Keratinocyte (primary cell): ENCODE results near the gene DPP3. TPM values are rescaled to one million over a fixed set of nuclear protein-coding genes. Genes with fewer than 3 reads are reported as not detected.
A peak's percentile ranks its signal among the peaks of the same experiment; 100 is the strongest.
"Not testable (repeated sequence)": the region's sequence is repeated elsewhere in the genome, so short reads cannot be mapped to it uniquely, and the experiment has no call there.

Experiments
- DNase-seq: peaks from one replicate; pipeline ENCODE4 v3.0.0-alpha.2; 2011; ENCODE audit warnings: low read depth, missing footprints, low spot score
- FAIRE-seq: peaks from 2 replicates; lab custom pipeline; 2011; peaks lifted over from hg19 to GRCh38; lab: Jason Lieb, UNC
- H2AFZ ChIP-seq: 2 replicates; pipeline ENCODE4 v1.6.0; 2012; ENCODE audit warnings: low read length, control low read depth, inconsistent platforms; ENCODE audit not compliant: control insufficient read depth
- H3K27ac ChIP-seq: 2 replicates; pipeline ENCODE4 v1.5.1; 2011; ENCODE audit warnings: low read length; ENCODE audit not compliant: control insufficient read depth, insufficient read depth
- H3K27me3 ChIP-seq: 3 replicates; pipeline ENCODE4 v1.6.0; 2011; ENCODE audit warnings: low read length; ENCODE audit not compliant: control insufficient read depth, insufficient read depth; ENCODE audit errors: extremely low read depth
- H3K36me3 ChIP-seq, 2 experiments: 2 replicates in 1 of 2; 3 replicates in 1 of 2; pipeline ENCODE4 v1.5.1; 2011; ENCODE audit warnings: low read length in 2 of 2, mild to moderate bottlenecking in 1 of 2; ENCODE audit not compliant: control insufficient read depth in 2 of 2, insufficient read depth in 2 of 2; ENCODE audit errors: extremely low read depth in 1 of 2
- H3K4me1 ChIP-seq: 3 replicates; pipeline ENCODE4 v1.5.1; 2011; ENCODE audit warnings: low read length; ENCODE audit not compliant: control insufficient read depth, insufficient read depth; ENCODE audit errors: extremely low read depth
- H3K4me2 ChIP-seq: 3 replicates; pipeline ENCODE4 v1.6.0; 2011; ENCODE audit warnings: low read depth, low read length; ENCODE audit not compliant: control insufficient read depth, insufficient read depth; ENCODE audit errors: extremely low read depth
- H3K4me3 ChIP-seq, 3 experiments: fragments of 200-600 bp in 1 of 3; sonication (generic) in 1 of 3; 2 replicates in 2 of 3; 3 replicates in 1 of 3; pipeline ENCODE4 v1.5.1; 2011 to 2016; ENCODE audit warnings: low read length in 3 of 3, mild to moderate bottlenecking in 3 of 3, control low read depth in 2 of 3, inconsistent platforms in 1 of 3, low read depth in 1 of 3, mixed read lengths in 1 of 3, mixed run types in 1 of 3, moderate library complexity in 1 of 3; ENCODE audit not compliant: control insufficient read depth in 2 of 3, insufficient read depth in 2 of 3; ENCODE audit errors: extremely low read depth in 1 of 3
- H3K79me2 ChIP-seq: 2 replicates; pipeline ENCODE4 v1.6.0; 2012; ENCODE audit warnings: low read length; ENCODE audit not compliant: control insufficient read depth, insufficient read depth
- H3K9ac ChIP-seq: 3 replicates; pipeline ENCODE4 v1.6.0; 2011; ENCODE audit warnings: low read length; ENCODE audit not compliant: control insufficient read depth, insufficient read depth; ENCODE audit errors: extremely low read depth
- H3K9me1 ChIP-seq: 3 replicates; pipeline ENCODE4 v1.6.0; 2011; ENCODE audit warnings: low read length; ENCODE audit not compliant: control insufficient read depth, insufficient read depth; ENCODE audit errors: extremely low read depth
- H3K9me3 ChIP-seq: 2 replicates; pipeline ENCODE4 v1.5.1; 2012; ENCODE audit warnings: low read depth, low read length; ENCODE audit not compliant: control insufficient read depth
- H4K20me1 ChIP-seq: 3 replicates; pipeline ENCODE4 v1.6.0; 2011; ENCODE audit warnings: low read length; ENCODE audit not compliant: control insufficient read depth, insufficient read depth; ENCODE audit errors: extremely low read depth
- EZH2 ChIP-seq: IDR thresholded peaks from one replicate; pipeline ENCODE4 v1.6.1; 2012; ENCODE audit warnings: inconsistent platforms, mild to moderate bottlenecking, low read length, moderate library complexity
- dilution Hi-C: fragments of 300-500 bp; cut with MboI; formaldehyde crosslinking; loops from one replicate; pipeline ENCODE4 v1.7.0; 2020; ENCODE audit warnings: low sequenced_read_pairs; ENCODE audit not compliant: extremely low pct_ligation_motif_present
- polyA plus RNA-seq, 5 experiments: library from polyadenylated mRNA; depleted of rRNA in 3 of 5; stranded (reverse) in 3 of 5; stranded (forward) in 1 of 5; unstranded in 1 of 5; fragments of >200 nt; gene quantifications; 1 replicate in 1 of 5; 2 replicates in 3 of 5; 3 replicates in 1 of 5; pipeline versions ENCODE4 v1.2.1 to v1.2.3, GENCODE V29; 2011 to 2012; ENCODE audit warnings: missing spikeins in 2 of 5, low read depth in 1 of 5, low replicate concordance in 1 of 5
- TF ChIP-seq, protein P1 (sequence below), 3 experiments: IDR thresholded peaks in 1 of 3; conservative IDR thresholded peaks in 1 of 3; optimal IDR thresholded peaks in 1 of 3; 2 replicates in 2 of 3; 3 replicates in 1 of 3; pipeline versions ENCODE3 to v1.5.1; 2011; ENCODE audit warnings: low read length in 3 of 3, mild to moderate bottlenecking in 3 of 3, moderate library complexity in 2 of 3, control low read depth in 1 of 3, inconsistent platforms in 1 of 3; ENCODE audit not compliant: insufficient read depth in 2 of 3; ENCODE audit errors: extremely low read depth in 1 of 3

Gene DPP3
- polyA plus RNA-seq, 1 donor (not counting 4 experiments of a cell fraction or from before 2014, with no cell fraction given): 57.9 TPM

DNA sequence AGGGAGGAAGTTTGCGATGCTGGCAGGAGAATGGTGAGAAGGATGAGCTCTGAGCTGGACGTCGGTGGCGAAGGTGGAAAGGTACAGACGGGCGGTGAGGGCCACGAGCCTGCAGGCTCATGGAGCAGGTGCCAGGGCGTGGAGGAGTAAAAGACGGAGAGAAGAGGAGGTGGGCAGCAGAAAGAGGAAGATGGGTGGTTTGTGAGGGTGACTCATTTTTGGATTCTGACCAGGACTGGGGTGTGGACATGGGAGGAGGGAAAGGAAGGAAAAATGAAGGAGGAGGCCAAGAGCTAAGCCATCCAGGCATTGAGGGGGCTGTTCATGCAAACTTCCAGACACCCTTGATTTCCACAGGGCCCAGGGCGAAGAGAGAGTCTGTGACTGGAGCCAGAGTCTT is 62.1 kb downstream of the DPP3 start:
- H3K9me1 ChIP-seq: no peaks in the 10 kb centered on the region
- TF ChIP-seq, protein P1, sequence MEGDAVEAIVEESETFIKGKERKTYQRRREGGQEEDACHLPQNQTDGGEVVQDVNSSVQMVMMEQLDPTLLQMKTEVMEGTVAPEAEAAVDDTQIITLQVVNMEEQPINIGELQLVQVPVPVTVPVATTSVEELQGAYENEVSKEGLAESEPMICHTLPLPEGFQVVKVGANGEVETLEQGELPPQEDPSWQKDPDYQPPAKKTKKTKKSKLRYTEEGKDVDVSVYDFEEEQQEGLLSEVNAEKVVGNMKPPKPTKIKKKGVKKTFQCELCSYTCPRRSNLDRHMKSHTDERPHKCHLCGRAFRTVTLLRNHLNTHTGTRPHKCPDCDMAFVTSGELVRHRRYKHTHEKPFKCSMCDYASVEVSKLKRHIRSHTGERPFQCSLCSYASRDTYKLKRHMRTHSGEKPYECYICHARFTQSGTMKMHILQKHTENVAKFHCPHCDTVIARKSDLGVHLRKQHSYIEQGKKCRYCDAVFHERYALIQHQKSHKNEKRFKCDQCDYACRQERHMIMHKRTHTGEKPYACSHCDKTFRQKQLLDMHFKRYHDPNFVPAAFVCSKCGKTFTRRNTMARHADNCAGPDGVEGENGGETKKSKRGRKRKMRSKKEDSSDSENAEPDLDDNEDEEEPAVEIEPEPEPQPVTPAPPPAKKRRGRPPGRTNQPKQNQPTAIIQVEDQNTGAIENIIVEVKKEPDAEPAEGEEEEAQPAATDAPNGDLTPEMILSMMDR (optimal IDR thresholded peaks at IDR 0.05 in 1 of 3, IDR thresholded peaks at IDR 0.05 in 1 of 3, conservative IDR thresholded peaks at IDR 0.05 in 1 of 3; ENCODE audit: extremely low read depth in 1 of 3, insufficient read depth in 2 of 3, low read length in 3 of 3): no peak
- TF ChIP-seq EZH2: no peak
- no peak overlapping the region for H3K27ac ChIP-seq
- H3K4me3 ChIP-seq: no peak overlapping the region
- peaks cover 0 to 10% of the 10 kb centered on the region in 2 experiments for H3K36me3 ChIP-seq
- H3K27me3 ChIP-seq: peaks cover 3% of the 10 kb centered on the region
- no peak overlapping the region for H3K4me2 ChIP-seq
- no peaks in the 10 kb centered on the region for H3K9me3 ChIP-seq
- H3K9ac ChIP-seq: no peak overlapping the region
- FAIRE-seq (no peak), DNase-seq (no peak)
- H2AFZ ChIP-seq: no peak overlapping the region
- dilution Hi-C loops: no loop called here
- peaks cover 6% of the 10 kb centered on the region for H3K4me1 ChIP-seq
- no peaks in the 10 kb centered on the region for H3K79me2 ChIP-seq
- no peaks in the 10 kb centered on the region for H4K20me1 ChIP-seq

GRCh38 chr11:66543263-66544107 is 63.3 kb downstream of the DPP3 start:
- no peak overlapping the region for H3K4me2 ChIP-seq
- FAIRE-seq (no peak), DNase-seq (no peak)
- no peak overlapping the region for H3K9ac ChIP-seq
- H3K36me3 ChIP-seq: peaks cover 0 to 10% of the 10 kb centered on the region in 2 experiments
- no peak overlapping the region for H3K4me3 ChIP-seq
- no peak overlapping the region for H3K27ac ChIP-seq
- no peak for TF ChIP-seq EZH2
- TF ChIP-seq, protein P1 (optimal IDR thresholded peaks at IDR 0.05 in 1 of 3, IDR thresholded peaks at IDR 0.05 in 1 of 3, conservative IDR thresholded peaks at IDR 0.05 in 1 of 3; ENCODE audit: extremely low read depth in 1 of 3, insufficient read depth in 2 of 3, low read length in 3 of 3): no peak
- H3K9me3 ChIP-seq: no peaks in the 10 kb centered on the region
- dilution Hi-C loops: no loop called here
- H2AFZ ChIP-seq: no peak overlapping the region
- no peaks in the 10 kb centered on the region for H3K9me1 ChIP-seq
- no peaks in the 10 kb centered on the region for H4K20me1 ChIP-seq
- H3K79me2 ChIP-seq: no peaks in the 10 kb centered on the region
- peaks cover 6% of the 10 kb centered on the region for H3K4me1 ChIP-seq
- H3K27me3 ChIP-seq: peaks cover 12% of the 10 kb centered on the region

DNA sequence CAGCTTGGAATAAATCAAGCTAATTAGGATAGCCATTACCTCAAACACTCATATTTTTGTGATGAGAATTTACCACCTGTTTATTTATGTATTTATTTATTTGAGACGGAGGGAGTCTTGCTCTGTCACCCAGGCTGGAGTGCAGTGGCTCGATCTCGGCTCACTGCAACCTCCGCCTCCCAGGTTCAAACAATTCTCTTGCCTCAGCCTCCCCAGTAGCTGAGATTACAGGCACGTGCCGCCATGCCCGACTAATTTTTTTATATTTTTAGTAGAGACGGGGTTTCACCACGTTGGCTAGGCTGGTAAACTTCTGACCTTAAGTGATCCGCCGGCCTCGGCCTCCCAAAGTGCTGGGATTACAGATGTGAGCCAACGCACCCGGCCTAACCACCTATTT is 64.7 kb downstream of the DPP3 start:
- Histone ChIP-seq H3K9ac (peak overlapping the region; percentile 89), H3K4me3 (peak overlapping the region; percentile 81 to 94 (median 82))
- not testable (repeated sequence) for H3K27ac ChIP-seq

More for the DNA sequence above, 64.7 kb downstream of the DPP3 start:
- dilution Hi-C loops, H3K36me3 ChIP-seq, H3K9me3 ChIP-seq, H3K4me1 ChIP-seq, DNase-seq, H3K79me2 ChIP-seq, H3K9me1 ChIP-seq, FAIRE-seq, H4K20me1 ChIP-seq, H2AFZ ChIP-seq: not testable (repeated sequence)
- peak overlapping the region; percentile 94 for H3K4me2 ChIP-seq
- H3K27me3 ChIP-seq: peaks cover 16% of the 10 kb centered on the region
